Neuronal stem cell (in vitro differentiated cells): Measurements from ENCODE around the gene KIF22.
"Not testable (repeated sequence)": the region's sequence is repeated elsewhere in the genome, so short reads cannot be mapped to it uniquely, and the experiment has no call there.

Experiments used
- DNase-seq: peaks from one replicate; pipeline ENCODE4 v3.0.0-alpha.2; 2013; ENCODE audit warnings: low spot score
- H2AFZ ChIP-seq: one replicate; pipeline ENCODE4 v1.6.1; 2013; ENCODE audit warnings: mild to moderate bottlenecking, low read length, inconsistent platforms
- H2AK5ac ChIP-seq: 2 replicates; pipeline ENCODE4 v1.6.1; 2013; ENCODE audit warnings: low read depth, mild to moderate bottlenecking, inconsistent platforms, low read length, moderate library complexity, mixed read lengths
- H2BK120ac ChIP-seq: 2 replicates; pipeline ENCODE4 v1.6.1; 2013; ENCODE audit warnings: low read depth, mild to moderate bottlenecking, inconsistent platforms, low read length, moderate library complexity, mixed read lengths
- H2BK12ac ChIP-seq: one replicate; pipeline ENCODE4 v1.6.1; 2013; ENCODE audit warnings: low read length, inconsistent platforms
- H2BK15ac ChIP-seq: 2 replicates; pipeline ENCODE4 v1.6.1; 2013; ENCODE audit warnings: mild to moderate bottlenecking, low read length, inconsistent platforms, mixed read lengths
- H2BK5ac ChIP-seq: one replicate; pipeline ENCODE4 v1.6.1; 2013; ENCODE audit warnings: inconsistent platforms, mild to moderate bottlenecking, low read length, moderate library complexity
- H3K14ac ChIP-seq: one replicate; pipeline ENCODE4 v1.6.1; 2013; ENCODE audit warnings: low read length, inconsistent platforms
- H3K18ac ChIP-seq: 2 replicates; pipeline ENCODE4 v1.6.1; 2013; ENCODE audit warnings: low read length, inconsistent platforms
- H3K23ac ChIP-seq: 2 replicates; pipeline ENCODE4 v1.6.1; 2013; ENCODE audit warnings: low read depth, mild to moderate bottlenecking, mixed read lengths, low read length, inconsistent platforms; ENCODE audit not compliant: poor library complexity
- H3K27ac ChIP-seq: replicated peaks from 3 replicates; pipeline ENCODE4 v1.5.1; 2013; ENCODE audit warnings: low read length, inconsistent platforms
- H3K27me3 ChIP-seq, 3 experiments: 2 replicates each; pipeline ENCODE4 v1.6.1; 2013; ENCODE audit warnings: low read length in 3 of 3, mild to moderate bottlenecking in 2 of 3, inconsistent platforms in 1 of 3, low read depth in 1 of 3, mixed read lengths in 1 of 3, moderate library complexity in 1 of 3; ENCODE audit not compliant: control insufficient read depth in 3 of 3, insufficient read depth in 3 of 3
- H3K36me3 ChIP-seq, 2 donors: replicated peaks in 1 of 2; 2 replicates each; pipeline ENCODE4 v1.6.1; 2013; ENCODE audit warnings: low read length in 2 of 2; ENCODE audit not compliant: control insufficient read depth in 2 of 2, insufficient read depth in 2 of 2
- H3K4ac ChIP-seq: 2 replicates; pipeline ENCODE4 v1.6.1; 2013; ENCODE audit warnings: inconsistent platforms, mild to moderate bottlenecking, low read length, moderate library complexity
- H3K4me1 ChIP-seq, 2 donors: 1 replicate in 1 of 2; 2 replicates in 1 of 2; pipeline ENCODE4 v1.6.1; 2013; ENCODE audit warnings: low read length in 2 of 2, low read depth in 1 of 2; ENCODE audit not compliant: control insufficient read depth in 2 of 2, insufficient read depth in 1 of 2
- H3K4me2 ChIP-seq: one replicate; pipeline ENCODE4 v1.6.1; 2013; ENCODE audit warnings: mild to moderate bottlenecking, low read length, inconsistent platforms; ENCODE audit not compliant: insufficient read depth, poor library complexity, severe bottlenecking
- H3K4me3 ChIP-seq, 2 donors: 2 replicates each; pipeline ENCODE4 v1.5.1; 2013; ENCODE audit warnings: low read length in 2 of 2, mild to moderate bottlenecking in 2 of 2, inconsistent platforms in 1 of 2, moderate library complexity in 1 of 2
- H3K79me1 ChIP-seq: one replicate; pipeline ENCODE4 v1.6.1; 2013; ENCODE audit warnings: low read depth, mild to moderate bottlenecking, inconsistent platforms, low read length, moderate library complexity
- H3K9ac ChIP-seq: one replicate; pipeline ENCODE4 v1.6.1; 2013; ENCODE audit warnings: mild to moderate bottlenecking, low read depth, low read length, inconsistent platforms; ENCODE audit not compliant: poor library complexity
- H3K9me3 ChIP-seq, 2 donors: replicated peaks in 1 of 2; 2 replicates each; pipeline versions ENCODE3 to v1.6.1; 2013; ENCODE audit warnings: low read length in 2 of 2, mild to moderate bottlenecking in 2 of 2, inconsistent platforms in 1 of 2, low read depth in 1 of 2, mixed read lengths in 1 of 2, moderate library complexity in 1 of 2; ENCODE audit not compliant: control insufficient read depth in 2 of 2, insufficient read depth in 1 of 2
- H4K8ac ChIP-seq: one replicate; pipeline ENCODE4 v1.6.1; 2013; ENCODE audit warnings: low read depth, mild to moderate bottlenecking, inconsistent platforms, low read length, moderate library complexity
- H4K91ac ChIP-seq: one replicate; pipeline ENCODE4 v1.6.1; 2013; ENCODE audit warnings: low read length, low read depth, mild to moderate bottlenecking, inconsistent platforms; ENCODE audit not compliant: poor library complexity
- WGBS, 2 donors: extraction: QIAGEN DNeasy Blood & Tissue Kit; methylation state at CpG; one replicate each; pipeline ENCODE4 v1.1.7; 2013; ENCODE audit warnings: missing lambda C conversion rate in 2 of 2, mixed read lengths in 1 of 2; ENCODE audit not compliant: insufficient read length in 2 of 2, insufficient replicate concordance in 1 of 2; ENCODE audit errors: extremely low coverage in 2 of 2; 5-methylcytosine and 5-hydroxymethylcytosine counted together

The KIF22 gene

DNA sequence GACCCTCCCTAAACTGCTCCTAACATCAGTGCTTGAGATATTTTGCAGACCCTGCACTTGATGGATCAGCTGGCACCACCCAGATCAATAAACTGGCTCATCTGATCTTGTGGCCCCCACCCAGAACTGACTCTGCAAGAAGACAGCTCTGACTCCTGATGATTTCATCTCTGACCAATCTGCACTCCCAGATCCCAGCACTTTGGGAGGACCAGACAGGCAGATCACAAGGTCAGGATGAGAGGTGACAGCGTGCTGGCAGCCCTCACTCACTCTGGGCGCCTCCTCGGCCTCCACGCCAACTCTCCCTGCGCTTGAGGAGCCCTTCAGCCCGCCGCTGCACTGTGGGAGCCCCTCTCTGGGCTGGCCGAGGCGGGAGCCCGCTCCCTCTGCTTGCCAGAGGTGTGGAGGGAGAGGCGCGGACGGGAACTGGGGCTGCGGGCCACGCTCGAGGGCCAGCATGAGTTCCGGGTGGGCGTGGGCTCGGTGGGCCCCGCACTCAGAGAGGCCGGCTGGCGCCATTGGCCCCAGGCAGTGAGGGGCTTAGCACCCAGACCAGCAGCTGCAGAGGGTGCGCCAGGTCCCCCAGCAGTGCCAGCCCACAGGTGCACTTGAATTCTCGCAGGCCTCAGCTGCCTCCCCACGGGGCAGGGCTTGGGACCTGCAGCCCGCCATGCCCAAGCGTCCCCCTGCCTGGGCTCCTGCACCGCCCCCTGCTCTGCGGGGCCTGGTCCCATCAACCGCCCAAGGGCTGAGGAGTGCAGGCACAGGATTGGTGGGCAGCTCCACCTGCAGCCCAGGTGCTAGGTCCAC is 42.4 kb upstream of the KIF22 start:
- Histone ChIP-seq H3K79me1 (peaks cover 5% of the 10 kb centered on the region), H2BK120ac (no peak overlapping the region), H3K4me1 (no peaks in the 10 kb centered on the region), H3K23ac (no peak overlapping the region), H3K9me3 (peaks cover 0 to 5% of the 10 kb centered on the region in 2 donors), H3K18ac (no peak overlapping the region), H3K27me3 (no peaks in the 10 kb centered on the region), H3K27ac (no peak overlapping the region), H3K9ac (no peak overlapping the region), H3K14ac (no peak overlapping the region), H3K4me3 (no peak overlapping the region), H2BK5ac (no peak overlapping the region), H3K4ac (no peak overlapping the region), H2BK15ac (no peak overlapping the region), H3K36me3 (no peaks in the 10 kb centered on the region), H3K4me2 (no peak overlapping the region), H2AFZ (no peak overlapping the region), H4K8ac (no peak overlapping the region), H2BK12ac (no peak overlapping the region), H4K91ac (no peak overlapping the region), H2AK5ac (no peak overlapping the region)
- no peak for DNase-seq
- WGBS, 2 donors, result no CpG with 5 or more reads among the region's 30 CpGs

DNA sequence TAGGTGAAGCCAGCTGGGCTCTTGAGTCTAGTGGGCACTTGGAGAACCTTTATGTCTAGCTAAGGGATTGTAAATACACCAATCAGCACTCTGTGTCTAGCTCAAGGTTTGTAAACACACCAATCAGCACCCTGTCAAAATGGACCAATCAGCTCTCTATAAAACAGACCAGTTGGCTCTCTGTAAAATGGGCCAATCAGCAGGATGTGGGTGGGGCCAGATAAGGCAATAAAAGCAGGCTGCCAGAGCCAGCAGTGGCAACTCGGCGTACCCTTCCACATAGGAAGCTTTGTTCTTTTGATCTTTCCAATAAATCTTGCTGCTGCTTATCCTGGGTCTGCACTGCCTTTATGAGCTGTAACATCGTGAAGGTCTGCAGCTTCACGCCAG is 41.8 kb upstream of the KIF22 start:
- H3K4me2 ChIP-seq, H3K9me3 ChIP-seq, H2BK12ac ChIP-seq, H3K27me3 ChIP-seq, H3K14ac ChIP-seq, H4K8ac ChIP-seq, H2AFZ ChIP-seq, H3K4me1 ChIP-seq, H3K27ac ChIP-seq, H2BK5ac ChIP-seq, H3K9ac ChIP-seq, H2BK15ac ChIP-seq, H3K4ac ChIP-seq, H3K79me1 ChIP-seq, H3K23ac ChIP-seq, H2AK5ac ChIP-seq, H4K91ac ChIP-seq, H3K18ac ChIP-seq, H3K36me3 ChIP-seq, H3K4me3 ChIP-seq, DNase-seq, H2BK120ac ChIP-seq: not testable (repeated sequence)
- WGBS, 2 donors, result no CpG with 5 or more reads among the region's 4 CpGs

DNA sequence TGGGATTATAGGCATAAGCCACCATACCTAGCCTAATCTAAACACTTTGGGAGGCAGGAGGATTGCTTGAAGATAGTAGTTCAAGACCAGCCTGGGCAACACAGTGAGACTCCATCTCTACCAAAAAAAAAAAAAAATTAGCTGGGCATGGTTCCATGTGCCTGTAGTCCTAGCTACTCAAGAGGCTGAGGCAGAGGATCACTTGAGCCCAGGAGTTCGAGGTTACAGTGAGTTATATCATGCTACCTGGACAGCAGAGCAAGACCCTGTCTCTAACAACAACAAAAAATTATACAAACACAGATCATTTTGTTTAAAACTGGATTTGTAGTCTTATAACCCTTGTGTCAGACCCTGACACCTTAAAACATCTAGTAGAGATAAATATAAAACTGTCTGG is 37.0 kb upstream of the KIF22 start:
- Histone ChIP-seq H3K9me3 (no peaks in the 10 kb centered on the region), H3K4me3 (no peak overlapping the region), H3K79me1 (no peaks in the 10 kb centered on the region), H2AK5ac (no peak overlapping the region), H3K27ac (no peak overlapping the region), H2BK120ac (no peak overlapping the region), H3K4me2 (no peak overlapping the region), H2BK15ac (no peak overlapping the region), H4K91ac (no peak overlapping the region), H3K27me3 (no peaks in the 10 kb centered on the region), H3K4me1 (no peaks in the 10 kb centered on the region), H3K9ac (no peak overlapping the region), H2AFZ (no peak overlapping the region), H3K18ac (no peak overlapping the region), H3K36me3 (no peaks in the 10 kb centered on the region), H2BK5ac (no peak overlapping the region), H3K23ac (no peak overlapping the region), H3K14ac (no peak overlapping the region), H4K8ac (no peak overlapping the region), H2BK12ac (no peak overlapping the region), H3K4ac (no peak overlapping the region)
- DNase-seq, result no peak
- WGBS, 2 donors, result no CpG with 5 or more reads among the region's 1 CpG

DNA sequence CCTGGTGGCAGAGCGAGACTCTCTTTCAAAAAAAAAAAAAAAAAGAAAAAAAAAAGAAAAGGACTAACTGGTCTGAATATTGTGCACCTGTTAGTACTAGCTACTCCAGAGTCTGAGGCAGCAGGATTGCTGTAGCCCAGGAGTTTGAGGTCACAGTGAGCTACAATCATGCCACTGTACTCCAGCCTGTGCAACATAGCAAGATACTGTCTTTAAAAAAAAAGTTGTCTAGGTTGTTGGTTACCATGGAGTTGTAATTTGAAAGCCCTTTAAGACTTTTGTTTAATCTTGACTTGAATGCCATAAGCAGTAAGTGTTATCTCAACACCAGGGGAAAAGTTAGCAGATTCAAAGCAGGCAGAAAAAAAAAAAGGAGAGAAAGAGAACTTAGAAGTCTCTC is 33.9 kb upstream of the KIF22 start:
- WGBS, 2 donors, result no CpG with 5 or more reads among the region's 1 CpG

More for the DNA sequence above, 33.9 kb upstream of the KIF22 start:
- no peak overlapping the region for H3K27ac ChIP-seq
- no peak overlapping the region for H2BK5ac ChIP-seq
- no peak overlapping the region for H3K18ac ChIP-seq
- no peaks in the 10 kb centered on the region for H3K79me1 ChIP-seq
- H2BK12ac ChIP-seq, result no peak overlapping the region
- no peak overlapping the region for H2AFZ ChIP-seq
- no peaks in the 10 kb centered on the region for H3K27me3 ChIP-seq
- no peaks in the 10 kb centered on the region for H3K36me3 ChIP-seq
- H3K9ac ChIP-seq, result no peak overlapping the region
- H2AK5ac ChIP-seq, result no peak overlapping the region
- H3K4me2 ChIP-seq, result no peak overlapping the region
- H3K14ac ChIP-seq, result no peak overlapping the region
- H4K91ac ChIP-seq, result no peak overlapping the region
- H2BK15ac ChIP-seq, result no peak overlapping the region
- no peak for DNase-seq
- H3K4ac ChIP-seq, result no peak overlapping the region
- no peak overlapping the region for H4K8ac ChIP-seq
- H3K9me3 ChIP-seq, result no peaks in the 10 kb centered on the region
- H3K4me1 ChIP-seq, result no peaks in the 10 kb centered on the region
- H2BK120ac ChIP-seq, result no peak overlapping the region
- H3K23ac ChIP-seq, result no peak overlapping the region
- no peak overlapping the region for H3K4me3 ChIP-seq
